ENCODE measurements around the gene ZNF362.

GRCh38 chr1:33327587-33328325 lies 71.5 kb downstream of the ZNF362 start:
- TF ChIP-seq, protein P1, sequence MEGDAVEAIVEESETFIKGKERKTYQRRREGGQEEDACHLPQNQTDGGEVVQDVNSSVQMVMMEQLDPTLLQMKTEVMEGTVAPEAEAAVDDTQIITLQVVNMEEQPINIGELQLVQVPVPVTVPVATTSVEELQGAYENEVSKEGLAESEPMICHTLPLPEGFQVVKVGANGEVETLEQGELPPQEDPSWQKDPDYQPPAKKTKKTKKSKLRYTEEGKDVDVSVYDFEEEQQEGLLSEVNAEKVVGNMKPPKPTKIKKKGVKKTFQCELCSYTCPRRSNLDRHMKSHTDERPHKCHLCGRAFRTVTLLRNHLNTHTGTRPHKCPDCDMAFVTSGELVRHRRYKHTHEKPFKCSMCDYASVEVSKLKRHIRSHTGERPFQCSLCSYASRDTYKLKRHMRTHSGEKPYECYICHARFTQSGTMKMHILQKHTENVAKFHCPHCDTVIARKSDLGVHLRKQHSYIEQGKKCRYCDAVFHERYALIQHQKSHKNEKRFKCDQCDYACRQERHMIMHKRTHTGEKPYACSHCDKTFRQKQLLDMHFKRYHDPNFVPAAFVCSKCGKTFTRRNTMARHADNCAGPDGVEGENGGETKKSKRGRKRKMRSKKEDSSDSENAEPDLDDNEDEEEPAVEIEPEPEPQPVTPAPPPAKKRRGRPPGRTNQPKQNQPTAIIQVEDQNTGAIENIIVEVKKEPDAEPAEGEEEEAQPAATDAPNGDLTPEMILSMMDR (IDR thresholded peaks at IDR 0.05; ENCODE audit: poor library complexity) = no peak
- no peak for TF ChIP-seq EZH2 (IDR thresholded peaks at IDR 0.05; ENCODE audit: borderline replicate concordance)

Measured in hepatocyte (in vitro differentiated cells).